ENCODE results near the gene C12orf50.

DNA sequence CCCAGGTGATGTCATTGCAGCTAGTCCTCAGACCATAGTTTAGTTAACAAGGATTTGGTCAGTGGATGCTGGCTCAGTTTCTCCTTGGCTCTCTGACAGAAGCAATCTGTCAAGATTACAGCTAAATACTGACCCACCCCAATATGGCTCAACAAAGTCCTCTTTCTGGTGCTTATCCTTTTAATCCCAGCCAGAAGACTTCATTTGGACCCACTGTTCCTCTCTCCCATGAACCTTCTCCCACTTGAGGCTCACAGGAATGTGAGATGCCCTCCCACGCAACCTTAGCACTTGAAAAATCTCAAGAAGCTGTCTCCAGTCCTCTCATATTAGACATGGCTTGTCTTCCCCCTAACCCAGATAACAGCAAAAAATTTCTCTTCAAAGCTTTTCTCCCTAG is 47.7 kb downstream of the C12orf50 start:
- TF ChIP-seq POLR2AphosphoS5 (IDR thresholded peaks at IDR 0.05; ENCODE audit: low read length), result no peak
- no peak for TF ChIP-seq CTCF (IDR thresholded peaks at IDR 0.05 in 2 of 3, conservative IDR thresholded peaks at IDR 0.05 in 1 of 3; ENCODE audit: control insufficient read depth in 2 of 3, extremely low read depth in 1 of 3, insufficient read depth in 1 of 3, low read depth in 3 of 3, low read length in 3 of 3)
- no peak for TF ChIP-seq PBX3 (IDR thresholded peaks at IDR 0.05; ENCODE audit: insufficient replicate concordance, low read depth, low read length)
- TF ChIP-seq YY1 (IDR thresholded peaks at IDR 0.05; ENCODE audit: low read depth, low read length), result no peak
- no peak for TF ChIP-seq TARDBP (IDR thresholded peaks at IDR 0.05; ENCODE audit: borderline replicate concordance)
- no peak for TF ChIP-seq SP1 (IDR thresholded peaks at IDR 0.05; ENCODE audit: low read depth, low read length)
- TF ChIP-seq MYC (IDR thresholded peaks at IDR 0.05; ENCODE audit: insufficient read depth, insufficient read length, insufficient replicate concordance, low read length, severe bottlenecking), result no peak
- TF ChIP-seq USF2 (IDR thresholded peaks at IDR 0.05; ENCODE audit: borderline replicate concordance, low read depth, low read length), result no peak
